ENCODE results near the gene WIPF3.
A peak's percentile ranks its signal among the peaks of the same experiment; 100 is the strongest.

WIPF3 gene

DNA sequence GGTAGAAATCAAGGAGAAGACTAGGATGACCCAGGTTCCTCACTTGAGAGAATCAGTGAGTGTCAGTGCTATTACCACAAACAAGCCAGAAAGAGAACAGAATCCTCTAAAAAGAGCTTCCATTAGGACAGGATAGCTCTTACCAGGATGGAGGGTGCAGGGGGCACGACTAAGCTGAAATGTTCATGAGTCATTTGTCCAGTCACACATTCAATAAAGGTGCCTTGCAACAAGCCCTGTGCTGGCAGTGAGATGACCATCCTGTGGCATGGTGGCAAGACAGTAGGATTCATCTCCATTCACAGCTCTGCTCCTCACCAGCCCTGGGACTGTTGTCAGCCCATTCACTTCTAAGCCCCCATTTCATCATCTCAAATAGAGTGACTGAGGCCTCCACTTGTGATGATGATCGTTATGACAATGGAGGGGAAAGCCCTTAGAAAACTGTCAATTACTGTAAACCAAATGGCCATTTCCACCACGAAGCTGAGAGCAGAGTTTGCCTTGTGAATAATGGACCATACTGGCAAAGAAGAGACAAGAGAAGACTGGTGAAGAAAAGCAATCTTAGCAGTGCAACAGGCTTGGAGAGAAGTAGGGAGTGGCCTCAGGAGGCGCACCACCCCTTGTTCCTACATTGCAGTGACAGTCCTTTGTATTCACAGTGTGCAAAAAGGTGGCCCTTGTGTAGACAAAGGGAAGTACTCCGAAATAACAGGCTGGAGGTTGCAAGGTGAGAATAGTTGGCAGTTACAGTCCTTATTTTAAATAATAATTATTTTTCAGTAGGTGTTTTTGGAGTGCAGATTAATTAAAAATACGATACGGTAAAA, 9.0 kb upstream of the WIPF3 start:
- Histone ChIP-seq H3K9me3 (ENCODE audit: control insufficient read depth, insufficient read depth, low read length) (0 out of 2 replicates have a peak, but pooled peaks cover 2% of the 10 kb centered on the region), H3K4me1 (ENCODE audit: insufficient read depth, low read length) (peaks cover 7% of the 10 kb centered on the region; the same call in 1 of the 2 replicates), H3K9ac (ENCODE audit: low read depth, low read length) (no peak overlapping the region), H3K36me3 (ENCODE audit: insufficient read depth, low read length) (no peaks in the 10 kb centered on the region)

DNA sequence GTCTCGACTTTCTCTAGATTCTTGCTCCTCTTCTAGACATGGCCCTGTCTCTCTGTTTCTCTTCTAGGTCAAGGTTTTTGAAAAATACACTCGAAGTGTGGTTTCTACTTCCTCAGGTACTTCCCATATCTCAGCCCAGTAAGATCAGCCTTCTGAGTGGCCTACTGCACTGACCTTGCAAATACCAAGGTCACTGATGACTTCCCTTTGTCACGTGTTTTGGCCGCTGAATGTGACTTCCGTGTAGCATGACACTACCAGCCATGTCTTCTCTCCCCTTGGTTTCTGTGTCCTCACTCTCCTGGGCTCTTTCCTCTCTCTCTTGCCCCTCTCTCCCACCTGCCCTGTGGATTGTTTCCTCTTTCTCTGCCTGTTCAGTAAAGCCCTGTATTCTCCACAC, 7.9 kb upstream of the WIPF3 start:
- Histone ChIP-seq H3K36me3 (ENCODE audit: insufficient read depth, low read length) (no peaks in the 10 kb centered on the region), H3K9me3 (ENCODE audit: control insufficient read depth, insufficient read depth, low read length) (0 out of 2 replicates have a peak, but pooled peaks cover 2% of the 10 kb centered on the region), H3K4me1 (ENCODE audit: insufficient read depth, low read length) (peaks cover 2% of the 10 kb centered on the region; the same call in 1 of the 2 replicates), H3K9ac (ENCODE audit: low read depth, low read length) (no peak overlapping the region)

DNA sequence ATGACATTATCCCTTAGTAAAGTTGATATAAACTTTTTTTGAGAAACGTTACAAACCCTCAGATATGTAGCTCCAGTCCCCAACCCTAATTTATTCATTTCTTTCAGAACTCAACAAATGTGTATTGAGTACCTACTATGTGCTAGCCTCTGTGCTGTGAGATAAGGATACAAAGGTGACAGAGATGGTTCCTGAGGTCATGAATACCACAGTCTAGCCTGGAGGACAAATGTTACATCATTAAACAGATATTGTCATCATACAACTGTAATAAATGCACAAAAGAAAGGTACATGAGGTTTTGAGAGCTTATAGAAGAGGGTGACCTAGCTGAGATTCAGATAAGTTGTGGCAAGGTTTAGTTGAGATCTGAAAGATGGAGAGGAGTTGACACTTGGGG, 4.4 kb upstream of the WIPF3 start:
- H3K9ac ChIP-seq (ENCODE audit: low read depth, low read length), result no peak overlapping the region
- no peaks in the 10 kb centered on the region for H3K4me1 ChIP-seq (ENCODE audit: insufficient read depth, low read length)
- H3K9me3 ChIP-seq (ENCODE audit: control insufficient read depth, insufficient read depth, low read length), result no peaks in the 10 kb centered on the region
- no peaks in the 10 kb centered on the region for H3K36me3 ChIP-seq (ENCODE audit: insufficient read depth, low read length)

DNA sequence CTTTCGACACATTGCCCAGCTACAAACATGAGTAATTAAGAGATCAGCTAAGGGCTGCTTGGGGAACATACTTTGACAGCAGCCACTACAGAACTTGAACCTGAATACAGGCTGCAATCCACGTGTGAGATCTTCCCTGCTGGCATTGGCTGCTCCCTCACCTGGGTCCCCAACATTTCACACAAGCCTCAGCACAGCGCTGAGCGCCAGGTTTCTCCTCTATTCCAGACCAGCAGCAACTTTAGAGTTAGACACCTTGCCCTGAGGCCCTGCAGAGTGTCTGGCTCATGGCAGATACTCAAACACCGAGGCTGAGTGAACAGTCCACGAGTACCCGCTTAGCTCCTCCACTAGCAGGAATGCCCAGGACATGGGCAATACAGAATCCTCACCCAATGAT, 1.3 kb upstream of the WIPF3 start:
- peaks cover 15% of the 10 kb centered on the region for H3K4me1 ChIP-seq (ENCODE audit: insufficient read depth, low read length)
- no peaks in the 10 kb centered on the region for H3K36me3 ChIP-seq (ENCODE audit: insufficient read depth, low read length)
- H3K9me3 ChIP-seq (ENCODE audit: control insufficient read depth, insufficient read depth, low read length), result no peaks in the 10 kb centered on the region
- H3K9ac ChIP-seq (ENCODE audit: low read depth, low read length), result no peak overlapping the region

DNA sequence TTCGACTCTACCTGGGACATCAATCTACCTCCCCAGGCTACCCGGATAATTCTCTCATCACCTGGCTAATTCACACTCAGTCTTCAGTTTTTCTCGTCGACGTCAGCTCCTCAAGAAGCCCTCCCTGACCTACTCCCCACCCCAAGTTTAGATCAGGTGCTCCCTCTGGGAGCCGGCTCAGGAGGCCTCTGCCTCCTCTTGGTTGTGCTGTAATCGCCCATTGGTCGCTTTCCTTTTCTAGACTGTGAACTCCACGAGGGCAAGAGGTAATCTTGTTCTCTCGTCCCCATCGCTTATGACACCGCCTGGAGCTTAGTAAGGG, 461 bp upstream of the WIPF3 start:
- peak overlapping the region; percentile 80; the same call in 1 of the 2 replicates for H3K9ac ChIP-seq (ENCODE audit: low read depth, low read length)

DNA sequence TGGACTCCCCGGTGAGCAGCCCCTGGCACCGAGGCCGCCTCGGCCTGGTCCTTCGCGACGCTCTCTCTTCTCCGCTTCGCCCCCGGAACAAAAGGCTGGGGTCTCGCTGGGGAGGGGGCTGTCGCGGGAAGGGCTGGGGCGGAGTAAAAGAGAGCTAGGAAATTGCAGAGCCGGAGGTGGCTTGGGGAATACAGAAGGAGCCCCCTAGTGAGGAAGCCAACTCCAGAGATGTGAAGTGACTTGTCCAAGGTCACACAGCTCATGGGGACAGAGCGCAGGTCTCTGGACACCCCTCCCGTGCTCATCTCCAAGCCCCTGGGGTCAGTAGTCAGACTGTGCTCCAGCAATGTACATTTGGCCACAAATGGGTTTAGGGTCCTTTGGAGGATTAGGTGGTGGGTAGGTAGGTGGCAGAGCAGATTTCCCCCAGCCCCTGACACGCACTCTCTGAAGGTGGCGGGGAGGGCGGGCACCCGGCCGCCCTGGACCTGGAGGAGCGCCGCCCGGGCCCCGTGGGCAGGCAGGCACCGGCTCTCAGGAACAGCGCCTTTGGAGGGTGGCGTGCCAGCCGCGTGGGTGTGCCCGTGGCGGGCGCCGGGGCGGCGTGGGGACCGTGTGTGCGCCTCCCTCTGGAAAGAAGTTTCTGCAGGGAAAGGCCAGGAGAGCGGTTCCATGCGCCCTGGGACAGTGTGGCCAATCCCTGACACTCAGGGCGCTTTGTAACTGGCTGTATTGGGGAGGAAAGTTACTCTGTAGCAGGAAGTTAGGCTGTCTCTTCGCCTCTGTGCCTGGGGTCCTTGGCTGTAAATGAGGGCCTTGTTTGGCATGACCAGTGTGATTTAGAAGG, 910 bp downstream of the WIPF3 start:
- Histone ChIP-seq H3K9ac (ENCODE audit: low read depth, low read length) (peak overlapping the region; percentile 80; the same call in 1 of the 2 replicates), H3K4me1 (ENCODE audit: insufficient read depth, low read length) (peaks cover 15% of the 10 kb centered on the region), H3K36me3 (ENCODE audit: insufficient read depth, low read length) (no peaks in the 10 kb centered on the region), H3K9me3 (ENCODE audit: control insufficient read depth, insufficient read depth, low read length) (no peaks in the 10 kb centered on the region)

More for the DNA sequence above, 461 bp upstream of the WIPF3 start:
- peaks cover 15% of the 10 kb centered on the region for H3K4me1 ChIP-seq (ENCODE audit: insufficient read depth, low read length)
- no peaks in the 10 kb centered on the region for H3K9me3 ChIP-seq (ENCODE audit: control insufficient read depth, insufficient read depth, low read length)
- no peaks in the 10 kb centered on the region for H3K36me3 ChIP-seq (ENCODE audit: insufficient read depth, low read length)

DNA sequence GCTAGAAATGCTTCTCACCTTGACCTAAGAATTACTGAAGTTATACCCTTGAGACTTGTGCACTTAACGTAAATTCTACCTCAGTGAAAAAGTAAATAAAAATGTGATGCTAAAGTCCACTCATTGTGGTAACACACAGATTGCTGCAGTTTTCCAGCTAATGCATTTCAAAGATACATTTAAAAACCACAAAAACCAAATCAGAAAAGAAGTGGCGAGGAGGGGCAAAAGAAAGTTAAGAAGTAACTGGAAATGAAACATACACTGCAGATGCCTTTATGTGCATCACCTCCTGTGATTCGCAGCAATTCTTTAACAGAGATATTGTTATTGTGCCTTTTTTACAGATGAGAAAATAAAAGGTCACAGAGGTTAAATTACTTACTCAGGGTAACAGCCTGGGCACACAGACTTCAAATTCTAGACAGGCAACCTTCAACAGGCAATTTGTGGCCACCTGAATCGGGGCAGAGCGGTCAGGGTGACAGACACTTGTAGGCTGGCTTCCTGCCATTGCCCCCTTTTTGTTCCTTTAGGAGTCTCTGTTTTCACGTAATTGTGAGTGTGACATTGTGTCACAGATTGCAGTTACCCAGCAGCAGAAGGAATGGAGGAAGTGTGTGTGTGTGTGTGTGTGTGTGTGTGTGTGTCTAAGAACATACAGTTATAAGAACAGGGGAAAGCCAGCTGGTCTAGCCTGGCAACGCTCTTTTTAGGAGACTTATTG, 1.9 kb downstream of the WIPF3 start:
- Histone ChIP-seq H3K9ac (ENCODE audit: low read depth, low read length) (no peak overlapping the region), H3K9me3 (ENCODE audit: control insufficient read depth, insufficient read depth, low read length) (no peaks in the 10 kb centered on the region), H3K4me1 (ENCODE audit: insufficient read depth, low read length) (peaks cover 15% of the 10 kb centered on the region), H3K36me3 (ENCODE audit: insufficient read depth, low read length) (no peaks in the 10 kb centered on the region)

DNA sequence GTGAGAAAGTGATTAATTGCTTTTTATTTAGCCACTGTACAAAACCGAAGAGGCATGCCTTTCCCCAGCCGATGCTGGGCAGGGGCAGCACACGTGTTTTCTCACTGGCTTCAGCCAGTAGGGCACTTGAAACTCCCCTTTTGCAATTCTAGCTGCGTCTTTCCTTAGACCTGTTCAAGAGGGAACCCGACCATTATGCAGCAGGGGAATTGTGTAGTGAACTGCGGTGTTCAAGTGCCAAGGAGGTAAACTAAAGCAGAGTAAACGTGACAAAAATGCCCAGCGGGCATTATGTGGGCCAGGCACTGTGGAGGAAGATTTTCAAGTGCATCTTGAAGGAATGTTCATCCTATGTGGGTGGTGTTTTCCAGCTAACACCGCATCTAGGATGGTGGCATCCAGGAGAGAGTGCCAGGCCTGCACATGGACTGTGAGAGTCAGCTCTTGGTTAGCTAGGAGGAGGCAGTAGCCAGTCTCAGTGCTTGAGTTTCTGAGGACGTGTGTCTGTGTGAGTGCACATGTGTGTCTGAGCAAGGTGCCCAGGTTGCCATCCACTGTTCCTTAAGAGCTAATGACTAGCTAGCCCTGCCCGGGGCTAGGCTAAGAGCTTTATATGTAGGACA, 3.3 kb downstream of the WIPF3 start:
- H3K4me1 ChIP-seq (ENCODE audit: insufficient read depth, low read length), result peaks cover 15% of the 10 kb centered on the region
- H3K36me3 ChIP-seq (ENCODE audit: insufficient read depth, low read length), result no peaks in the 10 kb centered on the region
- no peaks in the 10 kb centered on the region for H3K9me3 ChIP-seq (ENCODE audit: control insufficient read depth, insufficient read depth, low read length)
- H3K9ac ChIP-seq (ENCODE audit: low read depth, low read length), result no peak overlapping the region

DNA sequence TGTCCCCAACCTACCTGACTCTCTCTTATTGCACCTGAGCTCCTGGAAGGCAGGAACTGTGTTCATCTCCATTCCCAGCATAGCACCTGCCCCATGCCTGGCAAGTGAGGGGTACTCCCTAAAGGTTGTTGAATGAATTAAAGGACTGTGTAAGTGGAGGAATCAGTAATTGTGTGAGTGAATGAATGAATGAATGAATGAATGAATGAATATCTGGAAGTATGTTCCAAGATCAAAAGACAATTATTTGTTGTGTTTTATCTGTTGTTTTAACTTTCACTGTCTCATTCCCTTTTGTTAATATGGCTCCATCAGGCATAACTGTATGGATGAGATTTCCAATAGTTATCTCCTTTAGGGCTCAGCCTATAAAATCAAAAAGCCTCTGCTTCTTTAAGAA, 4.0 kb downstream of the WIPF3 start:
- Histone ChIP-seq H3K4me1 (ENCODE audit: insufficient read depth, low read length) (peaks cover 18% of the 10 kb centered on the region), H3K36me3 (ENCODE audit: insufficient read depth, low read length) (no peaks in the 10 kb centered on the region), H3K9me3 (ENCODE audit: control insufficient read depth, insufficient read depth, low read length) (no peaks in the 10 kb centered on the region), H3K9ac (ENCODE audit: low read depth, low read length) (no peak overlapping the region)

DNA sequence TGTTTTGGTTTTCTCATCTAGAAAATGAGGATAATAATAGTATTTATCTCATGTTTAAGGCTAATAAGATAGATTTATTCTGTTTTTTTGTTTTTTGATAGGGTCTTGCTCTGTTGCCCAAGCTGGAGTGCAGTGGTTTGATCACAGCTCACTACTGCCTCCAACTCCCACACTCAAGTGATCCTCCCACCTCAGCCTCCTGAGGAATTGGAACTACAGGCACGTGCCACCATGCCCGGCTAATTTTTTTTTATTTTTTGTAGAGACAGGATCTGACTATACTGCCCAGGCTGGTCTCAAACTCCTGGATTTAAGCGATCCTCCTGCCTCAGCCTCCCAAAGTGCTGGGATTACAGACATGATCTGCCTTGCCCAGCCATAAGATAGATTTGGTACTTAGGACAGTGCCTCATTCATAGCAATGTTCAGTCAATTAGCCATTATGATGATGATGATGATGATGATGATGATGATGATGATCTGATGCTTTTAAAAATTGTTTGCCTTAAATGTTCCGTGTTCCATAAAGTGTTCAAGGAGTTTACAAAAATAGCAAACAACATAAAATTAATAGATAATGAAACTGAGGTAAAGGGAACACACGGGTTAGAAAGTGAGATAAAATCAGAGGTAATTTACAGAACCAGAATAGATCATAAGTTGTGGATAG, 4.6 kb downstream of the WIPF3 start:
- H3K9me3 ChIP-seq (ENCODE audit: control insufficient read depth, insufficient read depth, low read length), result no peaks in the 10 kb centered on the region
- H3K36me3 ChIP-seq (ENCODE audit: insufficient read depth, low read length), result no peaks in the 10 kb centered on the region
- no peak overlapping the region for H3K9ac ChIP-seq (ENCODE audit: low read depth, low read length)
- H3K4me1 ChIP-seq (ENCODE audit: insufficient read depth, low read length), result peaks cover 18% of the 10 kb centered on the region

DNA sequence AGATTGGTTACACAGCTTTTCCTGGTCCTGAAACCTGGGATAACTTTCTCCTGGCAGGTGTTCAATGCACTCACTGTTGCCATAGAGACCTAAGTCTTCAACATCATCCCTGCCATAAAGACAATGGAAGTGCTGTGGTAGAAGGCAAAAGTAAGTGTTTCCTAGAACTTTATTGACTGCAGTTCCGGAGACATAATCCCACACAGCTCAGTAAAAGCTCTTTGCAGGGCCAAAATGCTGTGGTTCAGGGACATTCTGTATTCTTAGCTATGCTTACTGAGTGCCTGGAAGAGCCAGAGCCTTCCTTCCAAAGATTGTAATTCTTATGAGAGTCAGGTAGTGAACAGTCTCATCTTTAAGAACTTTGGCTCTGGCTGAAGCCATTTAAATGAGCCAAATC, 5.3 kb downstream of the WIPF3 start:
- H3K36me3 ChIP-seq (ENCODE audit: insufficient read depth, low read length), result no peaks in the 10 kb centered on the region
- no peak overlapping the region for H3K9ac ChIP-seq (ENCODE audit: low read depth, low read length)
- no peaks in the 10 kb centered on the region for H3K9me3 ChIP-seq (ENCODE audit: control insufficient read depth, insufficient read depth, low read length)
- peaks cover 18% of the 10 kb centered on the region for H3K4me1 ChIP-seq (ENCODE audit: insufficient read depth, low read length)

DNA sequence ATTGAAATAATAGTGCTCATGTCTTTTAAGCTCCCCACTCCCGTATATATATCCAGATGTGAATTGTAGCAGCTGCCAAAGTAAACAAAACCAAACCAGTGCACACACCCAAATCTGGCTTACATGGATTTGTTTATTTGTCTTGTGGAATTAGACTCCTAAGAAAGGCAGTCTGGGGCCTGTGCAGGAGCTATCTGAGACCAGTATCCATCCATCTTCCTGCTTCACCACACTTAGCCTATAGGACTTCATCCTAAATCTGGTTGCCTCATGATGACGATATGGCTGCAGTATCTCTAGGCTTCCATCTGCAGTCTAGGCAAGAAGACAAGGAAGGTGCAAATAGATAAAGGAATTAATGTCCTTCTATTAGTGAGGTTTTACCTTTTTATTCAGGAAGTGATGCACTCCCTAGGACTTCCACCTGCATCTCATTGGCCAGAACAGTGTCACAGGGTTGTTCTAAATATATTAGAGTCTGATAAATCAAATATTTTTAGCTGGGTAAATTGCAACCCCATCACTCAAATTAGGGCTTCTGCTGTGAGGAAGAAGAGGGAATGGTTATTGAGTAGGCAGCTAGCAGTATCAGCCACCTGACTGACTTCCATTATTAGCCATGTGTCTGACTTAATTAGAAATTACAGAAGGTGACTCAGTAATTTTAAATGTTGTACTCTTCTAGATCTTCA, 6.0 kb downstream of the WIPF3 start:
- peaks cover 18% of the 10 kb centered on the region for H3K4me1 ChIP-seq (ENCODE audit: insufficient read depth, low read length)
- no peaks in the 10 kb centered on the region for H3K36me3 ChIP-seq (ENCODE audit: insufficient read depth, low read length)
- H3K9ac ChIP-seq (ENCODE audit: low read depth, low read length), result no peak overlapping the region
- no peaks in the 10 kb centered on the region for H3K9me3 ChIP-seq (ENCODE audit: control insufficient read depth, insufficient read depth, low read length)

All from ES-I3 (cell line).